HEK293 (cell line): ENCODE data around the gene YEATS4.

Source experiments
- BCL11A ChIP-seq: fragments of 450-650 bp; formaldehyde crosslinking; IDR thresholded peaks from 2 replicates; pipeline ENCODE4 v1.5.1; 2016; ENCODE audit warnings: low read depth, missing biosample characterization, missing genetic modification characterization
- INSM2 ChIP-seq: fragments of 450-650 bp; formaldehyde crosslinking; IDR thresholded peaks from 2 replicates; pipeline ENCODE4 v1.5.1; 2016; ENCODE audit warnings: missing biosample characterization, missing genetic modification characterization
- KLF10 ChIP-seq: fragments of 450-650 bp; IDR thresholded peaks from 2 replicates; pipeline ENCODE4 v1.5.1; 2018; ENCODE audit warnings: missing biosample characterization, mild to moderate bottlenecking, missing genetic modification characterization
- OVOL3 ChIP-seq: fragments of 450-650 bp; formaldehyde crosslinking; IDR thresholded peaks from 2 replicates; pipeline ENCODE4 v1.5.1; 2016; ENCODE audit warnings: missing biosample characterization, missing genetic modification characterization
- ZBTB26 ChIP-seq: fragments of 450-650 bp; formaldehyde crosslinking; optimal IDR thresholded peaks from 2 replicates; pipeline ENCODE3; 2016; ENCODE audit warnings: missing biosample characterization, mild to moderate bottlenecking, missing genetic modification characterization
- ZNF114 ChIP-seq: fragments of 450-650 bp; formaldehyde crosslinking; IDR thresholded peaks from 2 replicates; pipeline ENCODE4 v1.5.0; 2017; ENCODE audit warnings: missing biosample characterization, missing genetic modification characterization
- ZNF132 ChIP-seq: fragments of 450-650 bp; formaldehyde crosslinking; IDR thresholded peaks from 2 replicates; pipeline ENCODE4 v1.5.1; 2017; ENCODE audit warnings: missing biosample characterization, missing genetic modification characterization, borderline replicate concordance
- ZNF248 ChIP-seq: fragments of 450-650 bp; formaldehyde crosslinking; IDR thresholded peaks from 2 replicates; pipeline ENCODE4 v1.5.1; 2017; ENCODE audit warnings: missing biosample characterization, missing genetic modification characterization
- ZNF280D ChIP-seq: fragments of 450-650 bp; formaldehyde crosslinking; IDR thresholded peaks from 2 replicates; pipeline ENCODE4 v1.5.1; 2016; ENCODE audit warnings: missing biosample characterization, missing genetic modification characterization
- ZNF324 ChIP-seq: fragments of 450-650 bp; formaldehyde crosslinking; IDR thresholded peaks from 2 replicates; pipeline ENCODE4 v1.5.1; 2016; ENCODE audit warnings: missing biosample characterization, missing genetic modification characterization
- ZNF354C ChIP-seq: fragments of 450-650 bp; formaldehyde crosslinking; IDR thresholded peaks from 2 replicates; pipeline ENCODE4 v1.5.1; 2016; ENCODE audit warnings: missing biosample characterization, missing genetic modification characterization, low read depth, borderline replicate concordance
- ZNF366 ChIP-seq: fragments of 450-650 bp; formaldehyde crosslinking; conservative IDR thresholded peaks from 2 replicates; pipeline ENCODE4 v1.5.1; 2016; ENCODE audit warnings: missing biosample characterization, missing genetic modification characterization
- ZNF426 ChIP-seq: fragments of 450-650 bp; formaldehyde crosslinking; IDR thresholded peaks from 2 replicates; pipeline ENCODE4 v1.5.1; 2017; ENCODE audit warnings: missing biosample characterization, missing genetic modification characterization, mild to moderate bottlenecking, inconsistent platforms, moderate library complexity
- ZNF629 ChIP-seq: fragments of 450-650 bp; formaldehyde crosslinking; IDR thresholded peaks from 2 replicates; pipeline ENCODE4 v1.5.1; 2017; ENCODE audit warnings: missing biosample characterization, missing genetic modification characterization
- ZNF670 ChIP-seq: fragments of 450-650 bp; formaldehyde crosslinking; IDR thresholded peaks from 2 replicates; pipeline ENCODE4 v1.5.1; 2016; ENCODE audit warnings: missing biosample characterization, missing genetic modification characterization, low read depth
- ZNF692 ChIP-seq: fragments of 450-650 bp; formaldehyde crosslinking; IDR thresholded peaks from 2 replicates; pipeline ENCODE4 v1.5.1; 2016; ENCODE audit warnings: missing biosample characterization, missing genetic modification characterization
- ZNF76 ChIP-seq: fragments of 450-650 bp; formaldehyde crosslinking; IDR thresholded peaks from 2 replicates; pipeline ENCODE4; 2016; ENCODE audit warnings: low read depth, missing biosample characterization, missing genetic modification characterization, borderline replicate concordance
- ZNF837 ChIP-seq: fragments of 450-650 bp; formaldehyde crosslinking; IDR thresholded peaks from 2 replicates; pipeline ENCODE4 v1.5.1; 2016; ENCODE audit warnings: missing biosample characterization, missing genetic modification characterization
- TF ChIP-seq, protein P1 (sequence below): fragments of 450-650 bp; formaldehyde crosslinking; IDR thresholded peaks from 2 replicates; pipeline ENCODE4 v1.5.1; 2016; ENCODE audit warnings: missing biosample characterization, missing genetic modification characterization
- TF ChIP-seq, protein P2 (sequence below): fragments of 450-650 bp; formaldehyde crosslinking; IDR thresholded peaks from 2 replicates; pipeline ENCODE4 v1.5.1; 2016; ENCODE audit warnings: missing biosample characterization, missing genetic modification characterization
- TF ChIP-seq, protein P3 (sequence below): fragments of 450-650 bp; formaldehyde crosslinking; IDR thresholded peaks from 2 replicates; pipeline ENCODE4 v1.5.1; 2016; ENCODE audit warnings: missing biosample characterization, missing genetic modification characterization, borderline replicate concordance
- TF ChIP-seq, protein P4 (sequence below): fragments of 450-650 bp; formaldehyde crosslinking; IDR thresholded peaks from 2 replicates; pipeline ENCODE4 v1.5.1; 2016; ENCODE audit warnings: missing biosample characterization, missing genetic modification characterization

Gene YEATS4

GRCh38 chr12:69359531-69360347, at the start of gene YEATS4 (continued):
- TF ChIP-seq ZNF837 (tag by site-specific recombination) (no peak), ZNF629 (tag by site-specific recombination) (peak; percentile 88), ZBTB26 (peak; percentile 96), ZNF426 (tag by site-specific recombination) (no peak), ZNF670 (tag by site-specific recombination) (no peak), ZNF324 (tag by site-specific recombination) (peak; percentile 94), KLF10 (tag by site-specific recombination) (peak; percentile 65; the same call in 1 of the 2 replicates), ZNF354C (no peak), OVOL3 (peak; percentile 48; the same call in 1 of the 2 replicates), BCL11A (tag by site-specific recombination) (peak; percentile 91), ZNF366 (tag by site-specific recombination) (peak; percentile 72), INSM2 (peak; percentile 61; the same call in 1 of the 2 replicates), ZNF114 (tag by site-specific recombination) (no peak), ZNF76 (tag by site-specific recombination) (peak; percentile 68), ZNF692 (peak; percentile 99), ZNF280D (tag by site-specific recombination) (peak; percentile 38; the same call in 1 of the 2 replicates), ZNF248 (tag by site-specific recombination) (no peak), ZNF132 (tag by site-specific recombination) (no peak)
- TF ChIP-seq, protein P1, sequence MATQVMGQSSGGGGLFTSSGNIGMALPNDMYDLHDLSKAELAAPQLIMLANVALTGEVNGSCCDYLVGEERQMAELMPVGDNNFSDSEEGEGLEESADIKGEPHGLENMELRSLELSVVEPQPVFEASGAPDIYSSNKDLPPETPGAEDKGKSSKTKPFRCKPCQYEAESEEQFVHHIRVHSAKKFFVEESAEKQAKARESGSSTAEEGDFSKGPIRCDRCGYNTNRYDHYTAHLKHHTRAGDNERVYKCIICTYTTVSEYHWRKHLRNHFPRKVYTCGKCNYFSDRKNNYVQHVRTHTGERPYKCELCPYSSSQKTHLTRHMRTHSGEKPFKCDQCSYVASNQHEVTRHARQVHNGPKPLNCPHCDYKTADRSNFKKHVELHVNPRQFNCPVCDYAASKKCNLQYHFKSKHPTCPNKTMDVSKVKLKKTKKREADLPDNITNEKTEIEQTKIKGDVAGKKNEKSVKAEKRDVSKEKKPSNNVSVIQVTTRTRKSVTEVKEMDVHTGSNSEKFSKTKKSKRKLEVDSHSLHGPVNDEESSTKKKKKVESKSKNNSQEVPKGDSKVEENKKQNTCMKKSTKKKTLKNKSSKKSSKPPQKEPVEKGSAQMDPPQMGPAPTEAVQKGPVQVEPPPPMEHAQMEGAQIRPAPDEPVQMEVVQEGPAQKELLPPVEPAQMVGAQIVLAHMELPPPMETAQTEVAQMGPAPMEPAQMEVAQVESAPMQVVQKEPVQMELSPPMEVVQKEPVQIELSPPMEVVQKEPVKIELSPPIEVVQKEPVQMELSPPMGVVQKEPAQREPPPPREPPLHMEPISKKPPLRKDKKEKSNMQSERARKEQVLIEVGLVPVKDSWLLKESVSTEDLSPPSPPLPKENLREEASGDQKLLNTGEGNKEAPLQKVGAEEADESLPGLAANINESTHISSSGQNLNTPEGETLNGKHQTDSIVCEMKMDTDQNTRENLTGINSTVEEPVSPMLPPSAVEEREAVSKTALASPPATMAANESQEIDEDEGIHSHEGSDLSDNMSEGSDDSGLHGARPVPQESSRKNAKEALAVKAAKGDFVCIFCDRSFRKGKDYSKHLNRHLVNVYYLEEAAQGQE (tag by site-specific recombination) = peak; percentile 62
- TF ChIP-seq, protein P2, sequence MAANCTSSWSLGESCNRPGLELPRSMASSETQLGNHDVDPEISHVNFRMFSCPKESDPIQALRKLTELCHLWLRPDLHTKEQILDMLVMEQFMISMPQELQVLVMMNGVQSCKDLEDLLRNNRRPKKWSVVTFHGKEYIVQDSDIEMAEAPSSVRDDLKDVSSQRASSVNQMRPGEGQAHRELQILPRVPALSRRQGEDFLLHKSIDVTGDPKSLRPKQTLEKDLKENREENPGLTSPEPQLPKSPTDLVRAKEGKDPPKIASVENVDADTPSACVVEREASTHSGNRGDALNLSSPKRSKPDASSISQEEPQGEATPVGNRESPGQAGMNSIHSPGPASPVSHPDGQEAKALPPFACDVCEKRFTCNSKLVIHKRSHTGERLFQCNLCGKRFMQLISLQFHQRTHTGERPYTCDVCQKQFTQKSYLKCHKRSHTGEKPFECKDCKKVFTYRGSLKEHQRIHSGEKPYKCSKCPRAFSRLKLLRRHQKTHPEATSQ = peak; percentile 93
- TF ChIP-seq, protein P3, sequence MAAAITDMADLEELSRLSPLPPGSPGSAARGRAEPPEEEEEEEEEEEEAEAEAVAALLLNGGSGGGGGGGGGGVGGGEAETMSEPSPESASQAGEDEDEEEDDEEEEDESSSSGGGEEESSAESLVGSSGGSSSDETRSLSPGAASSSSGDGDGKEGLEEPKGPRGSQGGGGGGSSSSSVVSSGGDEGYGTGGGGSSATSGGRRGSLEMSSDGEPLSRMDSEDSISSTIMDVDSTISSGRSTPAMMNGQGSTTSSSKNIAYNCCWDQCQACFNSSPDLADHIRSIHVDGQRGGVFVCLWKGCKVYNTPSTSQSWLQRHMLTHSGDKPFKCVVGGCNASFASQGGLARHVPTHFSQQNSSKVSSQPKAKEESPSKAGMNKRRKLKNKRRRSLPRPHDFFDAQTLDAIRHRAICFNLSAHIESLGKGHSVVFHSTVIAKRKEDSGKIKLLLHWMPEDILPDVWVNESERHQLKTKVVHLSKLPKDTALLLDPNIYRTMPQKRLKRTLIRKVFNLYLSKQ (tag by site-specific recombination) = peak; percentile 7; the same call in 1 of the 2 replicates
- TF ChIP-seq, protein P4, sequence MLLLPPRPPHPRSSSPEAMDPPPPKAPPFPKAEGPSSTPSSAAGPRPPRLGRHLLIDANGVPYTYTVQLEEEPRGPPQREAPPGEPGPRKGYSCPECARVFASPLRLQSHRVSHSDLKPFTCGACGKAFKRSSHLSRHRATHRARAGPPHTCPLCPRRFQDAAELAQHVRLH (tag by site-specific recombination) = peak; percentile 57
